Suprapubic skin (tissue), 3 donors: ENCODE measurements around the gene BBLN.

Source experiments
- POLR2A ChIP-seq, 2 donors: fragments of 450-650 bp; IDR thresholded peaks; one replicate each; pipeline ENCODE4 v1.6.1; 2017; ENCODE audit warnings: antibody characterized with exemption in 2 of 2, mild to moderate bottlenecking in 2 of 2, moderate library complexity in 2 of 2
- TF ChIP-seq, protein P1 (sequence below), 2 donors: fragments of 200-600 bp in 1 of 2; fragments of 450-650 bp in 1 of 2; sonication (generic) in 1 of 2; IDR thresholded peaks; one replicate each; pipeline ENCODE4 v1.5.1; 2016 to 2019; ENCODE audit warnings: antibody characterized with exemption in 2 of 2, mild to moderate bottlenecking in 1 of 2, moderate library complexity in 1 of 2

DNA sequence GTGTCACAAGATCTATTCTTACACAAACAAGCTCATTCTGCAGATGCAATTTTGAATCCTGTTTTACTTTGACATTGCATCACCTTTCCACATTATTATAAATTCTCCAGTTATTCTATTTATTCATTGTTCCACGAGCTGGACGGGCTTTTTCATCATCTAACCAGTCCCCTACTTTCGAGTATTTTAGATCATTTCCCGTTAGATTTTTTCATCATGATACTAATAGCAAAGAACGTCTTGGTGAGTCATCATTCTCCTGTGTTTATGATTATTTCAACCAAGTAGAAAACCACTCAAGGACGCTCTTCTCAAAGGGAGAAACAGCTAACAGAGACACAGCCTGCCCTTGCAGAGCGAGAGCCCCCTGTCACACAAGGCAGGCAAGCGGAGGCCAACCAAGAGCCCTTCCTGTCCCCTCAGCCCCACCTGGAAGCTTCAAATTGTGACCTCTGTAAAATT lies 15.1 kb downstream of the BBLN start:
- TF ChIP-seq, protein P1, sequence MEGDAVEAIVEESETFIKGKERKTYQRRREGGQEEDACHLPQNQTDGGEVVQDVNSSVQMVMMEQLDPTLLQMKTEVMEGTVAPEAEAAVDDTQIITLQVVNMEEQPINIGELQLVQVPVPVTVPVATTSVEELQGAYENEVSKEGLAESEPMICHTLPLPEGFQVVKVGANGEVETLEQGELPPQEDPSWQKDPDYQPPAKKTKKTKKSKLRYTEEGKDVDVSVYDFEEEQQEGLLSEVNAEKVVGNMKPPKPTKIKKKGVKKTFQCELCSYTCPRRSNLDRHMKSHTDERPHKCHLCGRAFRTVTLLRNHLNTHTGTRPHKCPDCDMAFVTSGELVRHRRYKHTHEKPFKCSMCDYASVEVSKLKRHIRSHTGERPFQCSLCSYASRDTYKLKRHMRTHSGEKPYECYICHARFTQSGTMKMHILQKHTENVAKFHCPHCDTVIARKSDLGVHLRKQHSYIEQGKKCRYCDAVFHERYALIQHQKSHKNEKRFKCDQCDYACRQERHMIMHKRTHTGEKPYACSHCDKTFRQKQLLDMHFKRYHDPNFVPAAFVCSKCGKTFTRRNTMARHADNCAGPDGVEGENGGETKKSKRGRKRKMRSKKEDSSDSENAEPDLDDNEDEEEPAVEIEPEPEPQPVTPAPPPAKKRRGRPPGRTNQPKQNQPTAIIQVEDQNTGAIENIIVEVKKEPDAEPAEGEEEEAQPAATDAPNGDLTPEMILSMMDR (IDR thresholded peaks at IDR 0.05), result no peak
- TF ChIP-seq POLR2A (IDR thresholded peaks at IDR 0.05), result no peak
